H1 (cell line): ENCODE measurements around the gene IFNL1. TPM values are rescaled to one million over a fixed set of nuclear protein-coding genes. Genes with fewer than 3 reads are reported as not detected.

ENCODE experiments used
- CTCF ChIA-PET: fragments of 300-600 bp; sonication (Branson Sonifier 250); formaldehyde crosslinking; loops from one replicate; lab custom pipeline; 2021; ENCODE audit not compliant: partially characterized antibody; lab: Charles Lee
- POLR2A ChIA-PET: fragments of 300-600 bp; sonication (Branson Sonifier 250); formaldehyde crosslinking; loops from one replicate; lab custom pipeline; 2021; ENCODE audit warnings: inconsistent platforms; ENCODE audit not compliant: partially characterized antibody; lab: Charles Lee
- DNase-seq, 2 experiments: peaks; one replicate each; pipeline versions ENCODE4 v3.0.0 to v3.0.0-alpha.2; 2010 to 2022; ENCODE audit warnings: low spot score in 2 of 2, low read depth in 1 of 2, mixed read lengths in 1 of 2
- FAIRE-seq: peaks from 2 replicates; lab custom pipeline; 2011; peaks lifted over from hg19 to GRCh38; lab: Jason Lieb, UNC
- H2AFZ ChIP-seq: 2 replicates; pipeline ENCODE4 v1.8.1; 2012; ENCODE audit warnings: low read length, inconsistent platforms
- H2AK5ac ChIP-seq: 2 replicates; pipeline ENCODE4 v1.6.1; 2013; ENCODE audit warnings: low read depth, low read length
- H2BK120ac ChIP-seq: replicated peaks from 2 replicates; pipeline ENCODE3; 2013; ENCODE audit warnings: low read depth, low read length, inconsistent platforms
- H2BK12ac ChIP-seq: 2 replicates; pipeline ENCODE4 v1.6.1; 2013; ENCODE audit warnings: low read depth, low read length
- H2BK15ac ChIP-seq: 2 replicates; pipeline ENCODE4 v1.6.1; 2013; ENCODE audit warnings: low read length
- H2BK20ac ChIP-seq: 2 replicates; pipeline ENCODE4 v1.6.1; 2013; ENCODE audit warnings: low read length
- H2BK5ac ChIP-seq: 2 replicates; pipeline ENCODE4 v1.6.1; 2013; ENCODE audit warnings: low read depth, low read length
- H3K14ac ChIP-seq: 2 replicates; pipeline ENCODE4 v1.6.1; 2013; ENCODE audit warnings: inconsistent platforms; ENCODE audit not compliant: insufficient read length
- H3K18ac ChIP-seq: 2 replicates; pipeline ENCODE4 v1.6.1; 2013; ENCODE audit warnings: low read length; ENCODE audit errors: extremely low read depth
- H3K23ac ChIP-seq: 2 replicates; pipeline ENCODE4 v1.6.1; 2013; ENCODE audit warnings: inconsistent platforms; ENCODE audit not compliant: insufficient read length
- H3K23me2 ChIP-seq: 2 replicates; pipeline ENCODE4 v1.6.1; 2013; ENCODE audit warnings: low read depth, low read length
- H3K27ac ChIP-seq: 2 replicates; pipeline ENCODE4 v1.6.1; 2011; ENCODE audit warnings: low read depth, low read length, inconsistent platforms
- H3K27me3 ChIP-seq, 4 experiments: replicated peaks in 1 of 4; 1 replicate in 1 of 4; 2 replicates in 3 of 4; pipeline versions ENCODE4 v1.6.1 to v1.8.1; 2011 to 2013; ENCODE audit warnings: low read length in 3 of 4, mild to moderate bottlenecking in 3 of 4, inconsistent platforms in 2 of 4, mixed read lengths in 2 of 4, moderate library complexity in 1 of 4; ENCODE audit not compliant: control insufficient read depth in 3 of 4, insufficient read depth in 3 of 4; ENCODE audit errors: extremely low read depth in 1 of 4
- H3K36me3 ChIP-seq, 4 experiments: 2 replicates each; pipeline versions ENCODE4 v1.6.1 to v1.8.1; 2011 to 2013; ENCODE audit warnings: mild to moderate bottlenecking in 4 of 4, low read length in 3 of 4, moderate library complexity in 2 of 4, control low read depth in 1 of 4, inconsistent platforms in 1 of 4; ENCODE audit not compliant: insufficient read depth in 4 of 4, control insufficient read depth in 2 of 4
- H3K4ac ChIP-seq: replicated peaks from 2 replicates; pipeline ENCODE3; 2013; ENCODE audit warnings: low read length, low read depth, mixed read lengths, inconsistent platforms; ENCODE audit not compliant: insufficient read length
- H3K4me1 ChIP-seq, 4 experiments: replicated peaks in 1 of 4; 1 replicate in 1 of 4; 2 replicates in 3 of 4; pipeline versions ENCODE4 v1.6.1 to v1.8.1; 2011 to 2013; ENCODE audit warnings: low read length in 3 of 4, inconsistent platforms in 2 of 4, mixed read lengths in 1 of 4; ENCODE audit not compliant: insufficient read depth in 4 of 4, control insufficient read depth in 3 of 4
- H3K4me2 ChIP-seq, 2 experiments: 2 replicates each; pipeline versions ENCODE4 v1.6.1 to v1.8.1; 2011 to 2013; ENCODE audit warnings: low read depth in 2 of 2, low read length in 2 of 2, control low read depth in 1 of 2, inconsistent platforms in 1 of 2, mild to moderate bottlenecking in 1 of 2; ENCODE audit not compliant: insufficient read depth in 1 of 2
- H3K4me3 ChIP-seq, 4 experiments: fragments of 200-600, 300-600 bp in 1 of 4; sonication (generic), shearing (Covaris generic), sonication (Bioruptor Twin) in 1 of 4; 2 replicates each; pipeline versions ENCODE4 v1.5.1 to v1.8.1; 2011 to 2016; ENCODE audit warnings: low read length in 4 of 4, low read depth in 3 of 4, control low read depth in 2 of 4, inconsistent platforms in 2 of 4, mild to moderate bottlenecking in 2 of 4, mixed read lengths in 1 of 4, moderate library complexity in 1 of 4; ENCODE audit not compliant: insufficient read depth in 2 of 4; ENCODE audit errors: extremely low read depth in 1 of 4
- H3K56ac ChIP-seq: replicated peaks from 2 replicates; pipeline ENCODE3; 2013; ENCODE audit warnings: low read depth, mild to moderate bottlenecking, mixed read lengths, low read length, inconsistent platforms; ENCODE audit not compliant: insufficient read length
- H3K79me1 ChIP-seq: 2 replicates; pipeline ENCODE4 v1.6.1; 2013; ENCODE audit warnings: low read depth, low read length, control low read depth
- H3K79me2 ChIP-seq, 2 experiments: 2 replicates each; pipeline versions ENCODE4 v1.6.1 to v1.8.1; 2012 to 2013; ENCODE audit warnings: low read length in 2 of 2, mild to moderate bottlenecking in 2 of 2, inconsistent platforms in 1 of 2; ENCODE audit not compliant: insufficient read depth in 2 of 2, control insufficient read depth in 1 of 2
- H3K9ac ChIP-seq, 4 experiments: replicated peaks in 1 of 4; 1 replicate in 1 of 4; 2 replicates in 3 of 4; pipeline versions ENCODE4 v1.6.1 to v1.8.1; 2011 to 2013; ENCODE audit warnings: low read depth in 3 of 4, low read length in 3 of 4, control low read depth in 2 of 4, mild to moderate bottlenecking in 2 of 4, moderate library complexity in 2 of 4, inconsistent platforms in 1 of 4; ENCODE audit errors: extremely low read depth in 1 of 4
- H3K9me3 ChIP-seq, 2 experiments: 2 replicates each; pipeline versions ENCODE4 v1.6.1 to v1.8.1; 2012 to 2013; ENCODE audit warnings: mild to moderate bottlenecking in 2 of 2, moderate library complexity in 2 of 2, control low read depth in 1 of 2, inconsistent platforms in 1 of 2, low read depth in 1 of 2, low read length in 1 of 2, mixed read lengths in 1 of 2; ENCODE audit not compliant: insufficient read depth in 2 of 2
- H4K20me1 ChIP-seq, 2 experiments: replicated peaks in 1 of 2; 2 replicates each; pipeline versions ENCODE3 to v1.8.1; 2011 to 2013; ENCODE audit warnings: inconsistent platforms in 2 of 2, low read length in 2 of 2, mild to moderate bottlenecking in 1 of 2; ENCODE audit not compliant: insufficient read depth in 2 of 2, control insufficient read depth in 1 of 2
- H4K5ac ChIP-seq: 2 replicates; pipeline ENCODE4 v1.6.1; 2013; ENCODE audit warnings: low read length, low read depth, mixed read lengths, inconsistent platforms; ENCODE audit not compliant: insufficient read length
- H4K8ac ChIP-seq: 2 replicates; pipeline ENCODE4 v1.8.0; 2013; ENCODE audit warnings: mild to moderate bottlenecking, moderate library complexity, low read length, inconsistent platforms; ENCODE audit not compliant: insufficient read depth; ENCODE audit errors: extremely low read depth
- H4K91ac ChIP-seq: replicated peaks from 2 replicates; pipeline ENCODE3; 2013; ENCODE audit warnings: low read length, mixed read lengths, inconsistent platforms; ENCODE audit not compliant: insufficient read length
- SUZ12 ChIP-seq: fragments of 200-600 bp; sonication (generic); IDR thresholded peaks from 2 replicates; pipeline ENCODE4 v1.6.1; 2012; ENCODE audit warnings: mild to moderate bottlenecking, inconsistent platforms, low read length, moderate library complexity, mixed read lengths
- TAF7 ChIP-seq: optimal IDR thresholded peaks from 2 replicates; pipeline ENCODE3; 2011; ENCODE audit warnings: low read depth, mild to moderate bottlenecking, inconsistent platforms, low read length, moderate library complexity, borderline replicate concordance
- WGBS, 2 experiments: shearing (Covaris generic) in 1 of 2; methylation state at CpG; one replicate each; pipeline versions ENCODE4 v1.1.6 to v1.1.7; 2013 to 2015; ENCODE audit warnings: low lambda C conversion rate in 2 of 2, mixed read lengths in 2 of 2, inconsistent platforms in 1 of 2, low coverage in 1 of 2, missing lambda C conversion rate in 1 of 2; ENCODE audit not compliant: insufficient replicate concordance in 2 of 2, insufficient coverage in 1 of 2, insufficient read length in 1 of 2; ENCODE audit errors: extremely low coverage in 1 of 2, missing lambda C conversion rate in 1 of 2; 5-methylcytosine and 5-hydroxymethylcytosine counted together
- polyA plus RNA-seq, 7 experiments: library from polyadenylated mRNA; depleted of rRNA in 3 of 7; stranded (reverse) in 5 of 7; unstranded in 2 of 7; fragments of >200 nt in 5 of 7; fragments of 200-250 nt in 2 of 7; gene quantifications; 1 replicate in 5 of 7; 2 replicates in 1 of 7; 4 replicates in 1 of 7; pipeline versions ENCODE4 v1.2.1 to v1.2.3, GENCODE V29; 2011 to 2013; ENCODE audit warnings: missing spikeins in 2 of 7, mixed read lengths in 2 of 7
- total RNA-seq: library from RNA; stranded (reverse); fragmentation: NEBNext Ultra II Directional; extraction: Animal tissue kit (Norgen Biotek cat#: 25700); gene quantifications from 2 replicates; pipeline ENCODE4 v1.2.1, GENCODE V29; 2021

The IFNL1 gene
- total and polyA plus RNA-seq, 2 of the 8 experiments (the other 6 are each of a cell fraction or from before 2014, with no cell fraction given) = not detected

DNA sequence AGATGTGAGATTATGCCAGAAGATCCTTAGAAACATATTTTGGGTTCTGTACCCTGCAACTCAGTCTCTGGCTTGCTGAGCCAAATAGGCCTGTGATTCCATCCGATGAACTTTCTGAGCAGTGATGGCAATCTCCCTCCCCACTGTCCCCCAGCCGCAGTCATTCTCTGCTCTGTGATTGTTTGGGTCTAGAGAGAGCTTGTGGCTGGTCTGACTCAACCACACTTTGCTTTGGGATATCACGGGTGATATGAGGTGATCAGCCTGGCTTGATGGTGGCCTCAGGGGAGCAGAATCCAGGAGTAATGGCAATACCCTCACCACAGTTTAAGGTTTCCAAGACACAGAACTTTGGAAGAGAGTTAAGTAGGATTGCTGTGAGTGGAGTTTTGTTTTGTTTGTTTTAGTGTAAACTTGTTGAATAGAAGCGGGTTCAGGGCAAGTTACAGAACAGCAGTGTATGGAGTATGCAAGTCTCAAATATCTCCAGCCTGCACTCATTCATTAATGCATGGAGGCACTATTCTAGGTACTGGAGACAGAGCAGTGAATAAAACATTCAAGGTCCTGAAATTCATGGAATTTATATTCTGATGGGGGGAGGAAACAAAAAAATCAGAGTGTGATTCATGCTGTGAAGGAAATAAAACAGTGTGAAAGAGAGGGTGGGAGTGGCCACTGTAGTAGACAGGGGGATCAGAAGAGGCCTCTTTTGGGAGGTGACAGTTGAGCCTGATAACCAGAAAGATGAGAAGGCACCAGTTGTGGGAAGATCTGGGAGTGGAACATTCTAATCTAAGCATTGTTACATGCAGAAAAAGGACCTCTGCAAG, 51.3 kb downstream of the IFNL1 start:
- H3K4me3 ChIP-seq = no peak overlapping the region
- ChIA-PET POLR2A (interaction anchor here (1.1 to 2.1 kb wide), 5 partner anchors 15 to 44 kb away, joined by 3 to 8 read pairs (median 5); partner anchors contain the start of genes MED29 and PAF1), CTCF (interaction anchor here (0.5 to 2.8 kb wide), 6 partner anchors 8 to 1751 kb away, joined by 3 to 8 read pairs (median 4); no protein-coding TSS in a partner anchor)
- H3K14ac ChIP-seq = no peak overlapping the region
- peaks cover 8% of the 10 kb centered on the region; the same call in 1 of the 2 replicates for H3K23me2 ChIP-seq
- no peak overlapping the region for H3K27ac ChIP-seq
- H4K91ac ChIP-seq = no peak overlapping the region
- H3K9me3 ChIP-seq = no peaks in the 10 kb centered on the region
- peaks cover 0 to 5% (median 1%) of the 10 kb centered on the region in 4 experiments; a peak in 4 of 7 replicates for H3K4me1 ChIP-seq
- no peaks in the 10 kb centered on the region for H3K27me3 ChIP-seq
- no peak overlapping the region for H3K4me2 ChIP-seq
- H3K9ac ChIP-seq = no peak overlapping the region
- H3K4ac ChIP-seq = no peak overlapping the region
- no peak overlapping the region for H2BK20ac ChIP-seq
- H2AK5ac ChIP-seq = no peak overlapping the region
- H2BK5ac ChIP-seq = no peak overlapping the region
- no peak overlapping the region for H4K8ac ChIP-seq
- H2AFZ ChIP-seq = no peak overlapping the region
- no peak overlapping the region for H4K5ac ChIP-seq
- H2BK120ac ChIP-seq = no peak overlapping the region
- H3K56ac ChIP-seq = no peak overlapping the region
- H3K79me1 ChIP-seq = peaks cover 12% of the 10 kb centered on the region
- DNase-seq (no peak), FAIRE-seq (no peak)
- no peak for TF ChIP-seq SUZ12
- no peak for TF ChIP-seq TAF7
- H3K79me2 ChIP-seq = peaks cover 0 to 32% of the 10 kb centered on the region in 2 experiments; a peak in 2 of 4 replicates
- 79% methylated on average over 4 of the region's 4 CpGs; no CpG with 5 or more reads in 1 of the 2 experiments for WGBS, 2 experiments
- peaks cover 16 to 22% of the 10 kb centered on the region in 2 experiments for H4K20me1 ChIP-seq
- H2BK15ac ChIP-seq = no peak overlapping the region
- H3K23ac ChIP-seq = no peak overlapping the region
- H2BK12ac ChIP-seq = no peak overlapping the region
- peaks cover 5 to 14% (median 8%) of the 10 kb centered on the region in 4 experiments; a peak in 6 of 8 replicates for H3K36me3 ChIP-seq
- H3K18ac ChIP-seq = no peak overlapping the region
